IMR-90 (cell line): ENCODE results near the gene FAM168B. TPM values are rescaled to one million over a fixed set of nuclear protein-coding genes. Genes with fewer than 3 reads are reported as not detected.

Experiments
- ATAC-seq: fragments of 200-7000 bp; cut with Tn5 transposase; 2 replicates; pipeline ENCODE4 v1.9.1; 2020; ENCODE audit warnings: low read depth, mild to moderate bottlenecking, moderate library complexity
- BruUV-seq: library from RNA; stranded (reverse); fragments of 400-500 nt; replicated peaks from 2 replicates; lab custom pipeline; 2021; lab: Mats Ljungman, UMichigan
- CTCF ChIA-PET: fragments of 300-600 bp; formaldehyde crosslinking; extraction: SDS; loops from one replicate; lab custom pipeline; 2021; ENCODE audit warnings: antibody characterized with exemption; lab: Yijun Ruan, JAX
- POLR2A ChIA-PET: fragments of 300-600 bp; sonication (Branson Sonifier 250); formaldehyde crosslinking; loops from one replicate; lab custom pipeline; 2022; ENCODE audit warnings: antibody characterized with exemption; ENCODE audit not compliant: unreplicated experiment; lab: Charles Lee
- DNase-seq: peaks from one replicate; pipeline ENCODE4 v3.0.0; 2013
- H2AFZ ChIP-seq: replicated peaks from 2 replicates; pipeline ENCODE3; 2013; ENCODE audit warnings: low read length, mild to moderate bottlenecking; ENCODE audit not compliant: poor library complexity
- H2AK5ac ChIP-seq: 2 replicates; pipeline ENCODE4 v1.6.1; 2013; ENCODE audit warnings: low read depth, low read length, inconsistent platforms
- H2AK9ac ChIP-seq: replicated peaks from 2 replicates; pipeline ENCODE3; 2013; ENCODE audit warnings: mild to moderate bottlenecking, low read depth, low read length, moderate library complexity; ENCODE audit not compliant: poor library complexity
- H2BK120ac ChIP-seq: 2 replicates; pipeline ENCODE4 v1.6.1; 2013; ENCODE audit warnings: low read depth, low read length, inconsistent platforms
- H2BK15ac ChIP-seq: 3 replicates; pipeline ENCODE4 v1.6.1; 2013; ENCODE audit warnings: low read depth, low read length, inconsistent platforms
- H2BK20ac ChIP-seq: 2 replicates; pipeline ENCODE4 v1.6.1; 2013; ENCODE audit warnings: low read depth, mild to moderate bottlenecking, inconsistent platforms, low read length, moderate library complexity
- H2BK5ac ChIP-seq: 2 replicates; pipeline ENCODE4 v1.6.1; 2013; ENCODE audit warnings: mild to moderate bottlenecking, low read depth, low read length, inconsistent platforms; ENCODE audit not compliant: poor library complexity, severe bottlenecking
- H3K14ac ChIP-seq: replicated peaks from 2 replicates; pipeline ENCODE4 v1.6.1; 2013; ENCODE audit warnings: low read depth, low read length, inconsistent platforms
- H3K18ac ChIP-seq: 2 replicates; pipeline ENCODE4 v1.6.1; 2013; ENCODE audit warnings: low read depth, low read length, control low read depth
- H3K23ac ChIP-seq: 2 replicates; pipeline ENCODE4 v1.6.1; 2013; ENCODE audit warnings: low read depth, low read length, inconsistent platforms
- H3K27ac ChIP-seq: 2 replicates; pipeline ENCODE4 v1.5.1; 2013; ENCODE audit warnings: mild to moderate bottlenecking, control low read depth, low read length; ENCODE audit not compliant: insufficient read depth
- H3K27me3 ChIP-seq: 2 replicates; pipeline ENCODE4 v1.6.1; 2013; ENCODE audit warnings: low read length; ENCODE audit not compliant: control insufficient read depth, insufficient read depth
- H3K36me3 ChIP-seq: 2 replicates; pipeline ENCODE4 v1.6.1; 2013; ENCODE audit warnings: low read length, mixed read lengths; ENCODE audit not compliant: control insufficient read depth, insufficient read depth
- H3K4ac ChIP-seq: 2 replicates; pipeline ENCODE4 v1.6.1; 2013; ENCODE audit warnings: low read depth, low read length, inconsistent platforms
- H3K4me1 ChIP-seq: 2 replicates; pipeline ENCODE4 v1.6.1; 2013; ENCODE audit warnings: low read length, mixed read lengths; ENCODE audit not compliant: control insufficient read depth, insufficient read depth
- H3K4me2 ChIP-seq: 2 replicates; pipeline ENCODE4 v1.6.1; 2013; ENCODE audit warnings: low read depth, mild to moderate bottlenecking, control low read depth, low read length, moderate library complexity
- H3K4me3 ChIP-seq: 2 replicates; pipeline ENCODE4 v1.5.1; 2013; ENCODE audit warnings: low read depth, mild to moderate bottlenecking, control low read depth, low read length, moderate library complexity; ENCODE audit not compliant: insufficient read depth
- H3K56ac ChIP-seq: 2 replicates; pipeline ENCODE4 v1.6.1; 2013; ENCODE audit warnings: low read length, inconsistent platforms; ENCODE audit not compliant: insufficient read depth; ENCODE audit errors: extremely low read depth
- H3K79me1 ChIP-seq, 2 experiments: 2 replicates each; pipeline ENCODE4 v1.6.1; 2013; ENCODE audit warnings: low read length in 2 of 2, inconsistent platforms in 1 of 2, low read depth in 1 of 2
- H3K9ac ChIP-seq: 2 replicates; pipeline ENCODE4 v1.6.1; 2013; ENCODE audit warnings: low read depth, low read length, control low read depth
- H3K9me1 ChIP-seq: 2 replicates; pipeline ENCODE4 v1.6.1; 2013; ENCODE audit warnings: low read length, inconsistent platforms; ENCODE audit not compliant: insufficient read depth
- H3K9me3 ChIP-seq: 2 replicates; pipeline ENCODE4 v1.6.1; 2013; ENCODE audit warnings: low read length; ENCODE audit not compliant: control insufficient read depth, insufficient read depth
- H4K20me1 ChIP-seq: 2 replicates; pipeline ENCODE4 v1.6.1; 2013; ENCODE audit warnings: low read length, inconsistent platforms; ENCODE audit not compliant: insufficient read depth
- H4K5ac ChIP-seq: 2 replicates; pipeline ENCODE4 v1.6.1; 2013; ENCODE audit warnings: mild to moderate bottlenecking, low read depth, low read length, control low read depth
- H4K8ac ChIP-seq, 2 experiments: 2 replicates each; pipeline ENCODE4 v1.6.1; 2013; ENCODE audit warnings: low read depth in 2 of 2, low read length in 2 of 2, control low read depth in 1 of 2, inconsistent platforms in 1 of 2
- H4K91ac ChIP-seq: 2 replicates; pipeline ENCODE4 v1.6.1; 2013; ENCODE audit warnings: low read depth, low read length, inconsistent platforms; ENCODE audit not compliant: insufficient read depth
- CTCF ChIP-seq: conservative IDR thresholded peaks from 2 replicates; pipeline ENCODE4 v1.5.1; 2012; ENCODE audit warnings: mild to moderate bottlenecking, low read depth, low read length, improper control_type of control experiment
- WGBS, 2 experiments: methylation state at CpG; one replicate each; pipeline versions ENCODE4 v1.1.5 to v1.1.7; 2013; ENCODE audit warnings: missing lambda C conversion rate in 2 of 2; ENCODE audit not compliant: insufficient read length in 1 of 2; ENCODE audit errors: extremely low coverage in 2 of 2; 5-methylcytosine and 5-hydroxymethylcytosine counted together
- dilution Hi-C: fragments of 300-500 bp; cut with HindIII; formaldehyde crosslinking; loops from one replicate; pipeline ENCODE4 v1.14.3; 2018; ENCODE audit warnings: low sequenced_read_pairs; ENCODE audit not compliant: unreplicated experiment
- in situ Hi-C: fragments of 300-500 bp; cut with MboI; formaldehyde crosslinking; loops from 3 replicates; pipeline ENCODE4 v1.14.3; 2019; ENCODE audit warnings: low sequenced_read_pairs, inconsistent platforms, mixed read lengths
- intact Hi-C: fragments of 100-400 bp; cut with micrococcal nuclease; formaldehyde crosslinking; loops from 2 replicates; pipeline ENCODE4 v1.10.0; 2022
- polyA plus RNA-seq, 3 experiments: library from polyadenylated mRNA; depleted of rRNA; stranded (reverse); fragments of >200 nt; gene quantifications; 2 replicates each; pipeline ENCODE4 v1.2.3, GENCODE V29; 2012; ENCODE audit warnings: low replicate concordance in 1 of 3
- total RNA-seq: library from RNA; depleted of rRNA; stranded (reverse); fragments of >200 nt; gene quantifications from 2 replicates; pipeline ENCODE4 v1.2.3, GENCODE V29; 2012

The FAM168B gene
- total and polyA plus RNA-seq, 2 of the 4 experiments (the other 2 are of a cell fraction) = 76.4 to 106 TPM

GRCh38 chr2:131031431-131031841 is 61.8 kb downstream of the FAM168B start:
- ATAC-seq (no peak), DNase-seq (no peak)
- H2BK5ac ChIP-seq = no peak overlapping the region
- H3K56ac ChIP-seq = no peak overlapping the region
- no peak overlapping the region for H3K9ac ChIP-seq
- intact Hi-C loops (no loop called here), in situ Hi-C loops (no loop called here), dilution Hi-C loops (no loop called here)
- H4K20me1 ChIP-seq = no peaks in the 10 kb centered on the region
- no peak overlapping the region for H4K5ac ChIP-seq
- H3K79me1 ChIP-seq = no peaks in the 10 kb centered on the region
- ChIA-PET POLR2A (no interaction called here), CTCF (no interaction called here)
- WGBS, 2 experiments = 37% methylated on average over 5 of the region's 9 CpGs; no CpG with 5 or more reads in 1 of the 2 experiments
- H4K8ac ChIP-seq = no peak overlapping the region
- no peak for TF ChIP-seq CTCF
- H3K27ac ChIP-seq = no peak overlapping the region
- no peak overlapping the region for H3K14ac ChIP-seq
- no peaks in the 10 kb centered on the region for H3K36me3 ChIP-seq
- H3K23ac ChIP-seq = no peak overlapping the region
- no peaks in the 10 kb centered on the region for H3K9me1 ChIP-seq
- H2AK5ac ChIP-seq = no peak overlapping the region
- H3K4me2 ChIP-seq = no peak overlapping the region
- no peak overlapping the region for H3K4ac ChIP-seq
- H2BK20ac ChIP-seq = no peak overlapping the region
- no peak overlapping the region for H2BK120ac ChIP-seq
- peaks cover 6% of the 10 kb centered on the region; the same call in 1 of the 2 replicates for H3K9me3 ChIP-seq
- BruUV-seq = no TSS peak
- no peak overlapping the region for H3K4me3 ChIP-seq
- H2AFZ ChIP-seq = no peak overlapping the region
- H4K91ac ChIP-seq = no peak overlapping the region
- H3K4me1 ChIP-seq = no peaks in the 10 kb centered on the region
- peaks cover 10% of the 10 kb centered on the region for H3K27me3 ChIP-seq
- H3K18ac ChIP-seq = no peak overlapping the region
- H2BK15ac ChIP-seq = no peak overlapping the region
- H2AK9ac ChIP-seq = no peak overlapping the region
